Neural progenitor cell (in vitro differentiated cells): ENCODE data around the gene GPR156.

ENCODE experiments used
- EZH2 ChIP-seq: fragments of 200-600 bp; sonication (generic); IDR thresholded peaks from 2 replicates; pipeline ENCODE4 v1.6.1; 2017; ENCODE audit warnings: antibody characterized with exemption, mild to moderate bottlenecking, moderate library complexity
- TF ChIP-seq, protein P1 (sequence below): fragments of 200-600 bp; sonication (generic); IDR thresholded peaks from 2 replicates; pipeline ENCODE4 v1.5.1; 2017; ENCODE audit warnings: antibody characterized with exemption, mild to moderate bottlenecking

DNA sequence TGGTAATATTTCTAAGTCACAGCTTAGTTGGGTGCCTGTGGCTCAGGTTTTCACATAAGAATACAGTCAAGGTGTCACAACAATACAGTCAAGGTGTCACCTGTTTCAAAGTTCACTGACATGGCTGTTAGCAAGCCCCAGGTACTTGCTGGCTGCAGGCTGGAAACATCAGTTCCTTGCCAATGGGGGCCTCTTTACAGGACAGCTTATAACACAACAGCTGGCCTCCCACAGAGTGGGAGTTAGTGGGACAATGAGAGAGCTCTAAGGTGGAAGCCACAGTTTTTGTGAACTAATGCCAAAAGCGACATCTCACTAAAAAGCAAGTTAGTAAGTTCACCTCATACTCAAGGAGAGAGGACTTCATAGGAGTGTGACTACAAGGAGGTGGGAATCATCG is 45.4 kb downstream of the GPR156 start:
- TF ChIP-seq, protein P1, sequence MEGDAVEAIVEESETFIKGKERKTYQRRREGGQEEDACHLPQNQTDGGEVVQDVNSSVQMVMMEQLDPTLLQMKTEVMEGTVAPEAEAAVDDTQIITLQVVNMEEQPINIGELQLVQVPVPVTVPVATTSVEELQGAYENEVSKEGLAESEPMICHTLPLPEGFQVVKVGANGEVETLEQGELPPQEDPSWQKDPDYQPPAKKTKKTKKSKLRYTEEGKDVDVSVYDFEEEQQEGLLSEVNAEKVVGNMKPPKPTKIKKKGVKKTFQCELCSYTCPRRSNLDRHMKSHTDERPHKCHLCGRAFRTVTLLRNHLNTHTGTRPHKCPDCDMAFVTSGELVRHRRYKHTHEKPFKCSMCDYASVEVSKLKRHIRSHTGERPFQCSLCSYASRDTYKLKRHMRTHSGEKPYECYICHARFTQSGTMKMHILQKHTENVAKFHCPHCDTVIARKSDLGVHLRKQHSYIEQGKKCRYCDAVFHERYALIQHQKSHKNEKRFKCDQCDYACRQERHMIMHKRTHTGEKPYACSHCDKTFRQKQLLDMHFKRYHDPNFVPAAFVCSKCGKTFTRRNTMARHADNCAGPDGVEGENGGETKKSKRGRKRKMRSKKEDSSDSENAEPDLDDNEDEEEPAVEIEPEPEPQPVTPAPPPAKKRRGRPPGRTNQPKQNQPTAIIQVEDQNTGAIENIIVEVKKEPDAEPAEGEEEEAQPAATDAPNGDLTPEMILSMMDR = no peak
- no peak for TF ChIP-seq EZH2
